ENCODE data around the gene MAFG. TPM values are rescaled to one million over a fixed set of nuclear protein-coding genes. Genes with fewer than 3 reads are reported as not detected.

Gene MAFG
- total and polyA plus RNA-seq, 9 of the 15 experiments (the other 6 are each of a cell fraction or from before 2014, with no cell fraction given), result 1.1 to 58.1 (median 24.9) TPM

GRCh38 chr17:81951785-81952684, 24.5 kb upstream of the MAFG start (continued):
- TF ChIP-seq, protein P1, sequence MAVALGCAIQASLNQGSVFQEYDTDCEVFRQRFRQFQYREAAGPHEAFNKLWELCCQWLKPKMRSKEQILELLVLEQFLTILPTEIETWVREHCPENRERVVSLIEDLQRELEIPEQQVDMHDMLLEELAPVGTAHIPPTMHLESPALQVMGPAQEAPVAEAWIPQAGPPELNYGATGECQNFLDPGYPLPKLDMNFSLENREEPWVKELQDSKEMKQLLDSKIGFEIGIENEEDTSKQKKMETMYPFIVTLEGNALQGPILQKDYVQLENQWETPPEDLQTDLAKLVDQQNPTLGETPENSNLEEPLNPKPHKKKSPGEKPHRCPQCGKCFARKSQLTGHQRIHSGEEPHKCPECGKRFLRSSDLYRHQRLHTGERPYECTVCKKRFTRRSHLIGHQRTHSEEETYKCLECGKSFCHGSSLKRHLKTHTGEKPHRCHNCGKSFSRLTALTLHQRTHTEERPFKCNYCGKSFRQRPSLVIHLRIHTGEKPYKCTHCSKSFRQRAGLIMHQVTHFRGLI (CRISPR knock-in tag; IDR thresholded peaks at IDR 0.05), result no peak

DNA sequence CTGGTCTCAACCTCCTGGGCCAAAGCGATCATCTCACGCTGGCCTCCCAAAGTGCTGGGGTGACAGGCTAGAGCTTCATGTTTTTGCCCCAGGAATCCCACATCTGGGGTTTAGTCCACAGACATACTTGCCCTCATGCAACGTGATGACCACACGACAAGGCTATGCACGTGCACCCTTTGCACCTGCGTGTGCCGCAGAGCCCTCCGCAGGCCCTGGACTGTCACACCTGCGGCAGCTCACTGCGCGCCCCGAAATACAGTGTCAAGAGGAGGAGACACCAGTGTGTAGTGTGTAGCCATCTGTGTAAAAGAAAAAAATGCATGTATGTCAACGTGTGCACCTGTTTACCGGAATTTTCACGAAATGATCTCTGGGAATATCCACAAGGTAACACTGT, 23.0 kb upstream of the MAFG start:
- intact Hi-C loops (cut with micrococcal nuclease), result loop anchor here (10.0 kb wide), 1 partner anchor 204 kb away; no protein-coding TSS in a partner anchor
- ATAC-seq, result no peak
- CTCF ChIA-PET (ENCODE audit: low intra/inter-chr PET ratio), result no interaction called here
- Histone ChIP-seq H3K9me3 (replicated peaks; ENCODE audit: control insufficient read depth, insufficient read depth, low read depth, low read length) (no peaks in the 10 kb centered on the region; the same call in 1 of the 2 replicates), H4K20me1 (replicated peaks; ENCODE audit: control insufficient read depth, insufficient read depth, low read length) (no peaks in the 10 kb centered on the region), H3K4me3 (no peak overlapping the region), H3K36me3 (ENCODE audit: control insufficient read depth, insufficient read depth, low read length) (peaks cover 5% of the 10 kb centered on the region; the same call in 1 of the 3 replicates), H2AFZ (ENCODE audit: low read depth, low read length) (no peak overlapping the region), H3K9me1 (ENCODE audit: control insufficient read depth, insufficient read depth, low read length) (no peaks in the 10 kb centered on the region), H3K9ac (ENCODE audit: insufficient read depth in 1 of 2, low read depth in 2 of 2, low read length in 2 of 2) (peak overlapping the region in 1 of 2 experiments; percentile 19; a peak in 1 of 4 replicates), H3K27me3 (ENCODE audit: control insufficient read depth in 2 of 2, insufficient read depth in 2 of 2, low read length in 2 of 2) (no peaks in the 10 kb centered on the region), H3K4me2 (ENCODE audit: insufficient read depth, low read length) (no peak overlapping the region), H3K79me2 (ENCODE audit: control insufficient read depth, insufficient read depth, low read length) (no peaks in the 10 kb centered on the region), H3K27ac (ENCODE audit: extremely low read depth, low read depth, low read length) (no peak overlapping the region), H3K4me1 (replicated peaks in 1 of 2; ENCODE audit: control insufficient read depth in 2 of 2, insufficient read depth in 2 of 2, low read length in 2 of 2) (peaks cover 0 to 29% of the 10 kb centered on the region in 2 experiments; a peak in 3 of 5 replicates)
- BruUV-seq (replicated peaks), result no TSS peak
- DNase-seq (ENCODE audit: extremely low read depth in 1 of 4, low spot score in 3 of 4), result no peak
- WGBS (ENCODE audit: insufficient coverage, low coverage, missing lambda C conversion rate), result 61% methylated on average over 15 of the region's 15 CpGs
- TF ChIP-seq, protein P2, sequence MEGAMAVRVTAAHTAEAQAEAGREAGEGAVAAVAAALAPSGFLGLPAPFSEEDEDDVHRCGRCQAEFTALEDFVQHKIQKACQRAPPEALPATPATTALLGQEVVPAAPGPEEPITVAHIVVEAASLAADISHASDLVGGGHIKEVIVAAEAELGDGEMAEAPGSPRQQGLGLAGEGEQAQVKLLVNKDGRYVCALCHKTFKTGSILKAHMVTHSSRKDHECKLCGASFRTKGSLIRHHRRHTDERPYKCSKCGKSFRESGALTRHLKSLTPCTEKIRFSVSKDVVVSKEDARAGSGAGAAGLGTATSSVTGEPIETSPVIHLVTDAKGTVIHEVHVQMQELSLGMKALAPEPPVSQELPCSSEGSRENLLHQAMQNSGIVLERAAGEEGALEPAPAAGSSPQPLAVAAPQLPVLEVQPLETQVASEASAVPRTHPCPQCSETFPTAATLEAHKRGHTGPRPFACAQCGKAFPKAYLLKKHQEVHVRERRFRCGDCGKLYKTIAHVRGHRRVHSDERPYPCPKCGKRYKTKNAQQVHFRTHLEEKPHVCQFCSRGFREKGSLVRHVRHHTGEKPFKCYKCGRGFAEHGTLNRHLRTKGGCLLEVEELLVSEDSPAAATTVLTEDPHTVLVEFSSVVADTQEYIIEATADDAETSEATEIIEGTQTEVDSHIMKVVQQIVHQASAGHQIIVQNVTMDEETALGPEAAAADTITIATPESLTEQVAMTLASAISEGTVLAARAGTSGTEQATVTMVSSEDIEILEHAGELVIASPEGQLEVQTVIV (CRISPR knock-in tag; IDR thresholded peaks at IDR 0.05; ENCODE audit: borderline replicate concordance), result no peak
- peak in 1 of 2 experiments; percentile 12 for TF ChIP-seq E2F6 (IDR thresholded peaks at IDR 0.05; ENCODE audit: borderline replicate concordance in 1 of 2, extremely low read depth in 1 of 2, insufficient read depth in 1 of 2, insufficient read length in 1 of 2, low read depth in 1 of 2, low read length in 1 of 2, poor library complexity in 1 of 2, severe bottlenecking in 1 of 2)
- no peak for FAIRE-seq
- in situ Hi-C loops (cut with MboI), result no loop called here
- POLR2A ChIA-PET, result interaction anchor here (0.7 to 1.1 kb wide), 2 partner anchors 13 to 154 kb away, joined by 3 to 4 read pairs; partner anchors contain the start of gene PYCR1
